GM10847 (cell line): ENCODE measurements around the gene AFF3.

Experiments used
- POLR2A ChIP-seq: IDR thresholded peaks from 2 replicates; pipeline ENCODE4 v1.6.1; 2011; ENCODE audit not compliant: insufficient read length; ENCODE audit errors: extremely low read depth

The AFF3 gene

DNA sequence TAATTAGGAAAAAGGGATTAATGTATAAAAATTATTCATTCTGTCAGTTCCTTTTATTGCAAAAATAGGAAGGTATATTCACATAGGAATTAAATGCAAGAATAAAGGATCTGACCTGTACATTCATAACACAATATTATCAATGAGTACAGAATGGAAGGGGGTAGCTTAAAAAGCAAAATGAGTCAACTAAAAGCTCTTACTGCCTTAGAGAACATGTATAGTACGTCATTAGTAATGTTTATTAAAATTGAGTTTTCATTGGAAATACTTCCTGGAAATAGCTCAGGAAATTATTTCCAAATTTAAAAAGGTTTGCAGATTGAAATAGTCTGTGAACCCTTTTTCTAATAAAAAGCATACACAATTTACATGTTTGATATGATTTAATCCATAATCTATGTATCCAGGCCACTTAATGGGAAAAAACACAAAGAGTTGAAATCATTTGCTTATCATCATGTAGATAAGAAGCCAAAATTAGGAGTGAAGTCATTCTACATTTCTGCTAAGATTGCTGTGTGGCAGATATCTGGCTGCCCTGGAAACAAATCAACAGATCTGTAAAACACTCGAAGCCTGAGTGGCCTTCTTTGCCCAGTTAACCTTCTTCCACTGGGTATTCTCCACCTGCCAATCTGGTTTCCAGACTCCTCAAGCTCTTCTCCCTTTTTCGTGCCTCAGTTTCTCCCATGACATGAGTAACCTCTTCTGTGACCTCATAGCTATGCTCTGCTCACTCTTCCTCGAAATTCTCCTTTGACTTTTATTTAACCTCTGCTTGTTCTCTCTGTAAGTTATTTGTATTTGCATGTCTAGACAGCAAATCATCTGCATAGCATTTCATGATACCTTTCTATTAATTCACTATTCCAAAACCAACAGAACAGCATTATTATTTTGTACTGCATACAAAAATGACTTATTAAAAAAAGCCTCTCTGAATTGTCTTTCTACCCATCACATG is 471.3 kb downstream of the AFF3 start:
- TF ChIP-seq POLR2A: no peak

DNA sequence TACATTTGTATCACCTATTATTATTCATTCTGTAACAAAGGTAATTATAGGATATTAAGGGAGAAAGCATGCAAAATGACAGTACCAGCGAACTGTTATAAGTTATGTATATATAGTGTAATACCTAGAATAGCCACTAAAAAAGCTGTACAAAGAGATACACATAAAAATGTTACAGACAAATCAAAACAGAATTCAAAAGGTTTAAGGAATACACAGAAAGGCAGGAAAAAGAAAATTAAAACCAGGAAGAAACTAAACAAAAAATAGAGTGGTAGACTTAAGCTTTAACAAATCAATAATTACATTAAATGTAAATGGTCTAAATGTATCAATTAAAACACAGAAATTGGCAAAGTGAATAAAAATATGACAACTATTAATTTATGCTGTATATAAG is 476.1 kb downstream of the AFF3 start:
- no peak for TF ChIP-seq POLR2A

DNA sequence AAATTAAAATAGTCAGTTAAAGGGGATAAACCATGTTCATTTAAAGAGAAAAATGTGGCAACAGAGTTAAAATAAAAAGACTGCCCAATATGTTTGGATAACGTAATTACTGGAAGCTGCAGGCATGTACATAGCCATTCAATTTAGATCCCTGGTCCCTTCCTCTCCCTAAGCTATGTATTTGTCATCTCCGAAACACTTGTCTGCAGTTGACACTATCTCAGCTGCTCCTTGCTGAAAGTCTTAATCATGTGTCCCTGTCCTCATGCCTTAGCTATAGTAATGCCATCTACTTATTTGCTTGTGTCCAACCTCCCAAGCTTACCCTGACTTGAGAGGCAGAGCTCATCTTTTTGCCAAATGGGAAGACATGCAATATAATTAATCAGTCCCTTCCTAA is 478.7 kb downstream of the AFF3 start:
- no peak for TF ChIP-seq POLR2A

DNA sequence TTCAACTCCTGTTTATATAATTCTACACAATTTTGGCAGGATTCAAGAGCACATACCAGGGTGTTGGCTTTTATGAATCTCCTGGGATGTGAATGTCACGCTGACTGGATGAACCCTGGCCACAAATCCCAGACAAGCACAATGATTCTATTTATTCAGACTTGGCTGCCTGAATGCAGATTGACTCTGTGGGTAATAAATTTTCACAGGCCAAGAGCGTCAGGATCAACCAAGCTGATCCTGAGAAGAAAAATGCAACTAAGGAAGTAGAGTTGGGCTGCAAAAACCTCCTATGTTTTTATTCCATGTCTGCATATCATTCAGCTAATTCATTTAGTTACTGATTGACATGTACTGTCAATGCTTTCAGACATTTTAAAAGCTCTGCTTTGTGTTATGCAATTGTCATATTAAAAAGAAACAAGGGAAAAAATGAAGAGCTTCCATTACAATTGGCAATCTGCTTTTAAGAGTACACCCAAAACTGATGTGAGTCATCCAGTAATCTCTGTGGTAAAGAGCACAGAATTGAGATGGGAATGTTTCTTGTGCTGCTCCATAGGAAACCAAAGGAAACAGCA is 479.5 kb downstream of the AFF3 start:
- TF ChIP-seq POLR2A: no peak

DNA sequence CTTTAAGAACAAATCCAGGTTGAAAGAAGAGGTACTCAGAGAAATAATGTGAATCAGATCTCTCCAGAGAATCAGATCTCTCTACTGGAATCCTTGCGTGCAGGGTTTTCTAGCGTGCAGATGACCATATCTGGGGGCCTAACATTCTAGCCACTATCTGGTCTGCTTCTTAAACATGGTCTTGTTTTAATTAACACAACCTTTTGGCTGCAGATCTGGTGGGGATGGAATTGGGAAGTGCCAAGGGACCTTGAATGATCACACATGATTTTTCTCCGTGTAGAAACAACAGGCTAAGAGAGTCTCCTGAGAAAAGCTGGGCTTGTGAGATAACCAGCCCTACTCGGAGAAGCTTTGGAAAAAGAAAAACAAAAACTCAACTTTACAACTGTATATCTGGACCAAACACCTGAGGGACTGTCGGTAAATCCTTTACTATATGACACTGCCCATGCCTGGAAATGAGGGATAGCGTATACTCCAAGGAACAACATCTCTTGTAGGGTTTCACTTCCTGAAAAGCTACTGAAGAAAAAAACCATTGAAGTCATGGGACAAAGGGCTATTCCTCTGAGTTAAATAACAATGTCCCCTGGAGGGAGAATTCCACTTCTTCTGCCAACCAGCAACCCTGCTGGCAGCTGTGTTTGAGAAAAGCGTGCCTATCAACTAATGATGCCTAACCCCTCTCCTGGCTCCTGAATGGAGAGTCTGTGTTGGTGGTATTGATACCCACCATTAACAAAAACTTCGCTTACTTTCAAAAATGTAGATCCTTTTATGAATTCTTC is 481.6 kb downstream of the AFF3 start:
- TF ChIP-seq POLR2A: no peak

DNA sequence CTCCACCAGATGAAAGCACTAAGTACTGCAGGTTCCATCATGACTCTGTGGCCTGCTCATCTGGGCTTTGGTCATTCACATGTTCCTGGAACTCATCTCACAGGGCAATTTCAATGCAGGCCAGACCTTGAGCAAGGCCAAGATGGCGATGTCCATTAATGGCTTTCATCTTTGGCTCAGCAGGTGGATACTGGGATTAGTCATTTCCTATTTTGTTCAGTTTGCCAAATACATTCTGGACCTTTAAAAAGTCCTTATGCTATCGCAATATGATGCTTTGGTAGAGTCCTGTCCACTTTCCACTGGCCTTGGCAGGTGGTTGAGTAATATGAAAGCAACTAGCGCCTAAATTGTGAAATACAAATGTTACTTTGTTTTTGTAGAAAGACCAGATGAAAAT is 482.5 kb downstream of the AFF3 start:
- TF ChIP-seq POLR2A: no peak

DNA sequence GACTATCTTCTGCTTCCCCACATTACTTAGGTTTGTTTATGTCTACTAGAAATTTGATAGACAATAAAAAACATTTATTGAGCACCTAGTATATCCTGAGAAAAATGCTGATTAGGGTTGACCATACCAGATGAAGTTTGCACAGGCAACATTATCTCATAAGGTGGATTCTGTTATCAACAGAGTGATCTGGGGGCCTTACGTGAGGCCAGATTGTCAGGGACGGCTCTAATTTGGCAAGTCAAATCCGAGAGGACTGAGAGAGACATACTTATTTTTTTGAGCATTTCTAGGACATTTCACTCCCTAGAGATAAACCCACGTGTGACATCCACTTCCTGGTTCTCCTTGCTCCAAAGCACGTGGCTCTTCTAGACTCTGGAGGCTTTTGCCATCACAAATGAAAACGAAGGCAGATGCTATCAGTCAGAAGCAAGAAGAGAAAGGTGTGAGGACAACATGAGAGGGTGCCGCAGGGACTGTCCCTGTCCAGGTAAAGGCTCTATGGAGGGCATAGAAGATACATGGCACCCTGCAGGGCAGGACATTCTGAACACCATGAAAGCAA is 484.6 kb downstream of the AFF3 start:
- no peak for TF ChIP-seq POLR2A

DNA sequence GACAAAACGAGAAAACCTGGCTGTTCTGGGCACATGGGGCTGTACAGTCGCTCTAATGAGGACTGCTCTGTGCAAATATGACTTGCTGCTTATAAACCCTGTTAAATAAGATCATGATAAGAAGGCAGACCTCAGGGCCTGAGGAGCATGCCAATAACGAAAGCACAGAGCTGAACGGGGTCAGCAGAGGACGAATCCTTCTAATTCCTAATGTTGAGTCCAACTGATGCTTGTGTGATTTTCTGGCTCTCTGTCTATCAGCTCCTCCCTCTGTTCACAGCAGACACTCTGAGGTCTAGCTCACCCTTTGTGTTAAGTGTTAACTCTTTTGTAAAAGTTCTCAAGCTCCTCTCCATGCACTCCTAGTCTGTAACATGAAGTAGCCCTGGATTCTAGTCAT is 485.4 kb downstream of the AFF3 start:
- TF ChIP-seq POLR2A: no peak

DNA sequence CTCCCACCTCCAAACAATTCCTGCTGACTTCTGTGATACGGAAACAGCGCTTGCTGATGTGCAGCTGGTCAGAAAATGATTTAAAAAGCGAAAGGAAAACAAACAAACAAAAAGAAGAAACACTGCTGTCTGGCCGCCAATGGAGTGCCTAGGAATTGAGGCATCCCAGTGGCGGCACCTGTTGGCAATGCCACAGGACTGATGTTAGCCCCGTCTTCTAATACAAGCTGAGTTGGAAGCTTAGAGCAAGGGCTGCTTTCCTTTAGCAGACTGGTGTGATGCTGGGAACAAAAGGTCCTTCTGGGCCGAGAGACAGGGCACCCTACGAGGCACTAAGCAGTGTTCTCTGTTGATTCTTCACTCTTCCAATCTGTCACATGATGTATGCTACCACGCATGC is 489.0 kb downstream of the AFF3 start:
- TF ChIP-seq POLR2A: no peak

DNA sequence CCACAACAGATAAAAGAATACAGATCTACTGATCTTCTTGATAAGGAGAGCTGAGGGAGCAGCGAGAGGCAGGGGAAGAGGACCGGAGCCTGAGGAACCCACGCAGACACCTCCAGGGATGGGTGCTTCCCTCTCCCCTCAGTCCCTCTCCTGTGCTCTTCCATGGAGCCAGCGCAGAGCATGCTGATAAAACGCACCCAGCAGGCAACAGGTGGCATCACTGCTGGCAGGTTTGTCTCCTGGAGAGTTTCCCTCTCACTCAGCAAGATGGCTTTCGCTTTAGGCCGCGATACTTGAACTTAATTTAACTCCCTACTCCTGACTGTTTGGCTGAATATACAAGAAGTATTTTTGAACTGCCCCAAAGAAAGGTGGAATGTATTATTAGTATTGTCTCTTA is 489.5 kb downstream of the AFF3 start:
- TF ChIP-seq POLR2A: no peak

DNA sequence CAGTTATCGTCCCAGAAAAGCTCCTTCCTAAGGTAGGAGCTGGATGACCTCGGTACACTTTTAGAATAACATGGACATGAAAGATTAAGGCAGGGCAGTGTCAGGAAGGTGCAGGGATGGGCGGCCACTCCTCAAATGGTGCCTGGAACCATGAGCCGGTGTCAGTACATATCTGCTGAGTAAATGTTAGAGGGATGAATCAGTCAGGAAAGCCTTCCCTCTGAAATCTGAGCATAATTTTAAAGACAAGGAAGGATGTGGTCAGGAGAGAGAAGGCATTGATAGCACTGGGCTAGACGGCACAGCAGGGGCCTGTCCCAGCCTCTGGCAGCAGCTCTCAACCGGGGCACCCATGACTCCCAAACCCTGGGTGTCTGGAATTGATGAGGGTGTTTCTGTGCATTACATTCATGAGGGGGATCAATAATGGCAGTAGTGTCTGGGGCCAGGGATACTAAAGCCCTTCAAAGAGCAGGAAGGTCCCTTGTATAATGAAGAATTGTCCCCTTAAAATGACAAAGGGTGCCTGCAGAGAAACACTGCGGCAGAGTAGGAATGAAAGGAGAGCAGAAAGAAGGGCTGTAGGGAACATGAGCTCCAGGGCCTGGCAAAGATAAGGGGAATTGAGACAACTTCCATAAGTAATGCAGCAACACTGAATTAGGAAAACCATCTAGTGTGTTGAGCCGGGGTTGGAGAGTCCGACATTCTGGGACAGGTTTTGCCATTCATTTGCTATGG is 490.3 kb downstream of the AFF3 start:
- no peak for TF ChIP-seq POLR2A

DNA sequence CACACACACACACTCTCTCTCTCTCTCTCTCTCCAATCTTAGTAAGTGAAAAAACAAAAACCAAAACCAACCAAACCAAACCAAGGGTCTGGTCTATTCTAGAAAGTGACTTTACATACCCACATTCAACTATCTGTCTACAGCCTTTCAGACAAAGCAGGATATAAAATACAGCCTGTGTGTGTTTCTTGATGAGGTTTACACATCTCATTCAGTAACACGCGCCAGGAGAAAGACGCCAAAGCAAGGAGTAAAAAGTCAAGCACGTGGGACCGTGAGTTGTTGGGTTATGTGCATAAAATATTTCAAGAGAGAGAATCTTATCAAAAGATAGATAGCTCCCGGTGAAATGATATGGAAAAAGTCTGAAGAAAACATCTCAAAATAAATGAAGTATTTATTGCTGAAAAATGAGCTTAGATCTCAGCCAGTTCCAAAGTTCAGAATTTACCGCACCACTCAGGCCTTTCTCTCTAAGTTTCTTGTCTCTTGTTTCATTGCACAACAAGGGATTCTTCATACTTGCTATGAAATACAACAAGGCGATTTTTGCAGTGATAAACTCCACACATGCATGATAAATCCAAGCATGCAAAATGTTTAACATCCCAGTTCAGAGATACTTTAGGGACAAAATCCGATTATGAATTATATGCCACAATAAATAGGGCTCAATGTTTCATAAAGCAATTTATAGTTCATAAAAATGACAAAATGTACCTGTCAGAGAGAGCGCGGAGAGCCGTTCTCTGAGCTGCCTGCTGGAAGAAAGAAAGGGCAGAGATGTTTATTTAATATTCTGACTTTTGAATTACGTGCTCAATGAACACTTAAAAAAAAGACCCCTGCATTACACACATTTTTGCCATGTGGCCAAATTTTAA is 493.2 kb downstream of the AFF3 start:
- no peak for TF ChIP-seq POLR2A

DNA sequence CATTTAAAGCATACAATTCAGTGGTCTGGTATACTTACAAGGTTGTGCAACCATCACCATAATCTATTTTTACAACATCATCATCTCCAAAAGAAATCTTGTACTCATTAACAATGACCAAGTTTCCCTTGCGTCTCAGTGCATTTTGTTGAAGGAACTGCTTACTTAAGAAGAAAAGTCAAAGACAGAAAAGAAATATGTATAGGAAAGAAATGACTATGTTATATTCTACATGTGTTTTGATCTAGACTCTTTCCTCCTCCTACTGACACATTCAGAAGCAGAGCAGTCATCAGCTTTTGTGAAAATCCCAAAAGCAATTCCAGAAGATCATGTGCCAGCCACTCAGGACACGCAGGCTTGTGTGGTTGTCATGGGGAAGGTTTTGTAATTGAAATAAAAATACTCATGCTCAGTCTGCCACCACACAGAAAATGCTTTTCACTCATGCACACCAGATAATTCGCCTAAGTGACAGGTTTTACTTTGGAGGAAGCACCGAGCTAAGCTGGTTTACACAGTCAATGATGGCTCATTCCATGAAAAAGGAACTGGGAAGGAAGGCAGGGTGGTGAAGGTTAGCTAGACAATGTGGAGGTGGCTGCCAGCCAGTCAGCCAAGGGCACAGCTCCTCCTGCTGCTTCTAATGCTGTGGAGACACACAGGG is 494.1 kb downstream of the AFF3 start:
- TF ChIP-seq POLR2A: no peak

DNA sequence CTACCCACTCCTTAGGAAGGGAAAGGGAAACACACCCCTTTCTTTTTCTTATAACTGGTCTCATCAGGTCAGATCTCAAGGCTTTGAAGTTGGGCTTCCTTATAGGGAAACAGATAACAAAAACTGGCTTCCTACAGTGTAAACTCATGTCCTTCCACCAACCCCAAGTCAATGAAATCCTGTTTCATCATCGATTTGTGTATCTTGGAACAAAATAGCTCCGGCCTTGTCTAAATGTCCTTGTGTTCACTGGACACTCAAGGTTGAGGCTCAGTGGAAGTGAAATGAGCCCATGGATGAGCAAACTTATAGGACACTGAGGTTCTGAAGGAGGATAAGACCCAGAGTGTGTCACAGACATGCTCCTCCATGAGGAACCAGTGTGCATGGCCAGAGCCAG is 496.4 kb downstream of the AFF3 start:
- TF ChIP-seq POLR2A: no peak

DNA sequence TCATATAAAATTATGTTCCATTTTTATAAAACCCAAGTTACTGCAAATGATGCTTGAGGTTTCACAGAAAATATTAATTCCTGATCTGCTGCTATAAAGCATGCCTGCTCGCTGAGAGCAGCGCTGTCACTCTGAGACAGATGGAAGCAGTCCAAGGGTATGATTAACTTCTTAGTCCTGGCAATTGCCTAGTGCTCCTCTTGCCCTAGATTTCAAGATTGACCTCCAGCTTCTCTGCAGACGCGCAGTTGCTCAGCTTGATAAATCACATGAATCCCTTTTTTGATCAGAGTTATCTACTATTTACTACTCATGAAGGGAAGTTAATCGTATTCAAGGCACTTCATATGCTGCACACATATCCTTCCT is 498.0 kb downstream of the AFF3 start:
- no peak for TF ChIP-seq POLR2A
